ENCODE measurements around the gene TGIF2. TPM values are rescaled to one million over a fixed set of nuclear protein-coding genes. Genes with fewer than 3 reads are reported as not detected.

Gene TGIF2
- total and polyA plus RNA-seq, 2 of the 13 experiments (the other 11 are each of a cell fraction or from before 2014, with no cell fraction given): 41.3 to 53.9 TPM

DNA sequence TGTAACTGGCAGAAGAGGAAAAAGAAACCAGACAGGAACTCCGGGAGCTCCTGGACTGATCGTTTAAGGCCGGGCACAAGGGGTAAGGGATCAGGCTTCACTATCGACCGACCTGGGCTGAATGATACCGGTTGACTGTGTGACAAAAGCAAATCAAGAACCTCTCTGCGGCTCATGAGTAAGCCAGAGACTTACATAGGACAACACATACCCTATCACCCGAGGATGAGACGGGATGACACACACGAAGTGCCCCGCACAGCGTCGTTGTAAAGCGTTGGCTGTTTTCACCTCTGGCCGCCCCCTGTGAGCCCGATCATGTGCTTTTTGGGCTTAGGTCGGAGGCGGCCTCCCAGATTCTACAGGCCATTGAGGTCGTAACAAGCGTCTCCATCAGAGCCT, 695 bp upstream of the TGIF2 start (continued):
- TF ChIP-seq DPF2 (CRISPR knock-in tag; IDR thresholded peaks at IDR 0.05; ENCODE audit: borderline replicate concordance, low read depth) (no peak), SETDB1 (CRISPR knock-in tag; IDR thresholded peaks at IDR 0.05; ENCODE audit: borderline replicate concordance) (no peak), JDP2 (CRISPR knock-in tag; IDR thresholded peaks at IDR 0.05; ENCODE audit: borderline replicate concordance) (no peak; the same call in 1 of the 2 replicates), ZNF234 (CRISPR knock-in tag; conservative IDR thresholded peaks at IDR 0.05) (0 out of 2 replicates have a peak, but pooled peaks have one; percentile 31), HOXA7 (CRISPR knock-in tag; IDR thresholded peaks at IDR 0.05) (no peak), NCOA2 (CRISPR knock-in tag; IDR thresholded peaks at IDR 0.05) (no peak), PAX8 (CRISPR knock-in tag; IDR thresholded peaks at IDR 0.05; ENCODE audit: borderline replicate concordance) (peak; percentile 9; the same call in 1 of the 2 replicates), TBX2 (CRISPR knock-in tag; IDR thresholded peaks at IDR 0.05; ENCODE audit: borderline replicate concordance) (0 out of 2 replicates have a peak, but pooled peaks have one; percentile 26), TMF1 (CRISPR knock-in tag; IDR thresholded peaks at IDR 0.05; ENCODE audit: low read depth) (no peak), NFRKB (IDR thresholded peaks at IDR 0.05) (no peak)
- TF ChIP-seq, protein P1, sequence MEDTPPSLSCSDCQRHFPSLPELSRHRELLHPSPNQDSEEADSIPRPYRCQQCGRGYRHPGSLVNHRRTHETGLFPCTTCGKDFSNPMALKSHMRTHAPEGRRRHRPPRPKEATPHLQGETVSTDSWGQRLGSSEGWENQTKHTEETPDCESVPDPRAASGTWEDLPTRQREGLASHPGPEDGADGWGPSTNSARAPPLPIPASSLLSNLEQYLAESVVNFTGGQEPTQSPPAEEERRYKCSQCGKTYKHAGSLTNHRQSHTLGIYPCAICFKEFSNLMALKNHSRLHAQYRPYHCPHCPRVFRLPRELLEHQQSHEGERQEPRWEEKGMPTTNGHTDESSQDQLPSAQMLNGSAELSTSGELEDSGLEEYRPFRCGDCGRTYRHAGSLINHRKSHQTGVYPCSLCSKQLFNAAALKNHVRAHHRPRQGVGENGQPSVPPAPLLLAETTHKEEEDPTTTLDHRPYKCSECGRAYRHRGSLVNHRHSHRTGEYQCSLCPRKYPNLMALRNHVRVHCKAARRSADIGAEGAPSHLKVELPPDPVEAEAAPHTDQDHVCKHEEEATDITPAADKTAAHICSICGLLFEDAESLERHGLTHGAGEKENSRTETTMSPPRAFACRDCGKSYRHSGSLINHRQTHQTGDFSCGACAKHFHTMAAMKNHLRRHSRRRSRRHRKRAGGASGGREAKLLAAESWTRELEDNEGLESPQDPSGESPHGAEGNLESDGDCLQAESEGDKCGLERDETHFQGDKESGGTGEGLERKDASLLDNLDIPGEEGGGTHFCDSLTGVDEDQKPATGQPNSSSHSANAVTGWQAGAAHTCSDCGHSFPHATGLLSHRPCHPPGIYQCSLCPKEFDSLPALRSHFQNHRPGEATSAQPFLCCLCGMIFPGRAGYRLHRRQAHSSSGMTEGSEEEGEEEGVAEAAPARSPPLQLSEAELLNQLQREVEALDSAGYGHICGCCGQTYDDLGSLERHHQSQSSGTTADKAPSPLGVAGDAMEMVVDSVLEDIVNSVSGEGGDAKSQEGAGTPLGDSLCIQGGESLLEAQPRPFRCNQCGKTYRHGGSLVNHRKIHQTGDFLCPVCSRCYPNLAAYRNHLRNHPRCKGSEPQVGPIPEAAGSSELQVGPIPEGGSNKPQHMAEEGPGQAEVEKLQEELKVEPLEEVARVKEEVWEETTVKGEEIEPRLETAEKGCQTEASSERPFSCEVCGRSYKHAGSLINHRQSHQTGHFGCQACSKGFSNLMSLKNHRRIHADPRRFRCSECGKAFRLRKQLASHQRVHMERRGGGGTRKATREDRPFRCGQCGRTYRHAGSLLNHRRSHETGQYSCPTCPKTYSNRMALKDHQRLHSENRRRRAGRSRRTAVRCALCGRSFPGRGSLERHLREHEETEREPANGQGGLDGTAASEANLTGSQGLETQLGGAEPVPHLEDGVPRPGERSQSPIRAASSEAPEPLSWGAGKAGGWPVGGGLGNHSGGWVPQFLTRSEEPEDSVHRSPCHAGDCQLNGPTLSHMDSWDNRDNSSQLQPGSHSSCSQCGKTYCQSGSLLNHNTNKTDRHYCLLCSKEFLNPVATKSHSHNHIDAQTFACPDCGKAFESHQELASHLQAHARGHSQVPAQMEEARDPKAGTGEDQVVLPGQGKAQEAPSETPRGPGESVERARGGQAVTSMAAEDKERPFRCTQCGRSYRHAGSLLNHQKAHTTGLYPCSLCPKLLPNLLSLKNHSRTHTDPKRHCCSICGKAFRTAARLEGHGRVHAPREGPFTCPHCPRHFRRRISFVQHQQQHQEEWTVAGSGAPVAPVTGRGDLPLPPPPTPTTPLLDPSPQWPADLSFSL (CRISPR knock-in tag; IDR thresholded peaks at IDR 0.05): peak; percentile 48; the same call in 1 of the 2 replicates
- TF ChIP-seq, protein P2, sequence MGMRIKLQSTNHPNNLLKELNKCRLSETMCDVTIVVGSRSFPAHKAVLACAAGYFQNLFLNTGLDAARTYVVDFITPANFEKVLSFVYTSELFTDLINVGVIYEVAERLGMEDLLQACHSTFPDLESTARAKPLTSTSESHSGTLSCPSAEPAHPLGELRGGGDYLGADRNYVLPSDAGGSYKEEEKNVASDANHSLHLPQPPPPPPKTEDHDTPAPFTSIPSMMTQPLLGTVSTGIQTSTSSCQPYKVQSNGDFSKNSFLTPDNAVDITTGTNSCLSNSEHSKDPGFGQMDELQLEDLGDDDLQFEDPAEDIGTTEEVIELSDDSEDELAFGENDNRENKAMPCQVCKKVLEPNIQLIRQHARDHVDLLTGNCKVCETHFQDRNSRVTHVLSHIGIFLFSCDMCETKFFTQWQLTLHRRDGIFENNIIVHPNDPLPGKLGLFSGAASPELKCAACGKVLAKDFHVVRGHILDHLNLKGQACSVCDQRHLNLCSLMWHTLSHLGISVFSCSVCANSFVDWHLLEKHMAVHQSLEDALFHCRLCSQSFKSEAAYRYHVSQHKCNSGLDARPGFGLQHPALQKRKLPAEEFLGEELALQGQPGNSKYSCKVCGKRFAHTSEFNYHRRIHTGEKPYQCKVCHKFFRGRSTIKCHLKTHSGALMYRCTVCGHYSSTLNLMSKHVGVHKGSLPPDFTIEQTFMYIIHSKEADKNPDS (CRISPR knock-in tag; IDR thresholded peaks at IDR 0.05): peak; percentile 82; the same call in 1 of the 2 replicates
- TF ChIP-seq, protein P3, sequence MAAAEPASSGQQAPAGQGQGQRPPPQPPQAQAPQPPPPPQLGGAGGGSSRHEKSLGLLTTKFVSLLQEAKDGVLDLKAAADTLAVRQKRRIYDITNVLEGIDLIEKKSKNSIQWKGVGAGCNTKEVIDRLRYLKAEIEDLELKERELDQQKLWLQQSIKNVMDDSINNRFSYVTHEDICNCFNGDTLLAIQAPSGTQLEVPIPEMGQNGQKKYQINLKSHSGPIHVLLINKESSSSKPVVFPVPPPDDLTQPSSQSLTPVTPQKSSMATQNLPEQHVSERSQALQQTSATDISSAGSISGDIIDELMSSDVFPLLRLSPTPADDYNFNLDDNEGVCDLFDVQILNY (CRISPR knock-in tag; conservative IDR thresholded peaks at IDR 0.05): no peak
